HG02981 (cell line): Measurements from ENCODE around the gene HDAC4.

Experiments
- ATAC-seq: cut with Tn5 transposase; IDR thresholded peaks from one replicate; pipeline ENCODE4 v1.9.1; 2021; ENCODE audit warnings: mild to moderate bottlenecking, moderate library complexity; ENCODE audit not compliant: unreplicated experiment

HDAC4 gene

DNA sequence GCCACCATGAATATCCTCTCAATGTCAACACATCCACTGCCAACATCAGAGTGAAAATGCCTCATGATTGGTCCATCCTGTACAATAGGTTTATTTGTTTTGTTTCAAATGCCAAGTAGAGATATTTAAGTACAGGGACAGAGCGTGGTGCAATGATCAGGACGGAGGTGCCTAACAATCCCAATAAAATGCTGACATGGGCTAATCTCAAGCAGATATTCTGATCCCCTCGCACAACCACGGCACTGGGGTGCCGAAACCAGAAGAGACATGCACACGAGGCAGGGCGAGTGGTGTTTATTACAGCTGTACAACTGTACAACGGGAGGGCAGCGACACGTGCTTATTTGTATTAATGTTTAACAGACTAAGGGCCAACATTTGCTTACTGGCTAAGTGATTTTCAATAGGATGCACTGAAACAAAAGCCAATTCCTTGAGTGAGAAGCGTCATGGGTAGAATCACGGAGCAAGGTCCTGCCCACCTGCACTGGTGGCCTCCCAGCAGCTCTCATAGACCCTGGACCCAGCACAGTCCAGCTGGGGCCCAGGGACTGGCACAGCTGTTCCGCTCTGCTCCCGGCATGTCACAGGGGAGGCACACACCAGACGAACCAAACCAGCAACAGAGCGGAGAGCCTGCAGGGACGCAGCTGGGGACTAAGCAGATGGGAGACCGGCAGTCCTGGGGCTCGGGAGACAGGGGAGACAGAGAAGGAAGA, 101.4 kb downstream of the HDAC4 start:
- no peak for ATAC-seq

DNA sequence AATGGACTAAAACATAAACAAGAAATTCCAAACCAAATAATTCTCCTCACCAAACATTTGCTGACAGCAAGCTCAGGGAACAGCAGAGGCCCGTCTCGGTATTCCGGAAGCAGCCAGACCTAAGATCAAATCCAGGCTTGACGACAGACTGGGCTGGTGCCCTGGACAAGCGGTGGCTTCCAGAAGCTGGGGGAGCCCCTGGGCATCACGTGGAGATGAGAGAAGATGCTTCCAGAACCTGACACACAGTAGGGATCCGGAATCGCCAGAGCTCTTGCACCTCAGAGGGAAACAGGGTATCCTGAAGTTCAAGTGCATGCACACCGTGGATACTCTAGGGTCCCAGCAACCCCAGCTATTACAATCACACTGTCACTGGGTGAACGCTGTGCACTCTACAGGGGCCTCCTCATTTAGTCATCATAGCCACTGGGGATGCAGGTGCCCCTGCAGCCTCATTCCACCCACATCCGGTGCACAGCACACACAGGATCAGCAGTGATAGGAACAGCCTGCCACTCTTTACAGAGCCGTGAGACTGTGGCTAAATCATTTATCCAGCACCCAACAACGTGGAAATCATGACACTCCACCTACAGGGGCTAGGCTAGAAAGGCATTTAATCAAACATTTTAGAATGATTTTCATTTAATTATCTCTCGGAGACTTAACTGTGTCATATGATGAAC, 102.6 kb downstream of the HDAC4 start:
- no peak for ATAC-seq

DNA sequence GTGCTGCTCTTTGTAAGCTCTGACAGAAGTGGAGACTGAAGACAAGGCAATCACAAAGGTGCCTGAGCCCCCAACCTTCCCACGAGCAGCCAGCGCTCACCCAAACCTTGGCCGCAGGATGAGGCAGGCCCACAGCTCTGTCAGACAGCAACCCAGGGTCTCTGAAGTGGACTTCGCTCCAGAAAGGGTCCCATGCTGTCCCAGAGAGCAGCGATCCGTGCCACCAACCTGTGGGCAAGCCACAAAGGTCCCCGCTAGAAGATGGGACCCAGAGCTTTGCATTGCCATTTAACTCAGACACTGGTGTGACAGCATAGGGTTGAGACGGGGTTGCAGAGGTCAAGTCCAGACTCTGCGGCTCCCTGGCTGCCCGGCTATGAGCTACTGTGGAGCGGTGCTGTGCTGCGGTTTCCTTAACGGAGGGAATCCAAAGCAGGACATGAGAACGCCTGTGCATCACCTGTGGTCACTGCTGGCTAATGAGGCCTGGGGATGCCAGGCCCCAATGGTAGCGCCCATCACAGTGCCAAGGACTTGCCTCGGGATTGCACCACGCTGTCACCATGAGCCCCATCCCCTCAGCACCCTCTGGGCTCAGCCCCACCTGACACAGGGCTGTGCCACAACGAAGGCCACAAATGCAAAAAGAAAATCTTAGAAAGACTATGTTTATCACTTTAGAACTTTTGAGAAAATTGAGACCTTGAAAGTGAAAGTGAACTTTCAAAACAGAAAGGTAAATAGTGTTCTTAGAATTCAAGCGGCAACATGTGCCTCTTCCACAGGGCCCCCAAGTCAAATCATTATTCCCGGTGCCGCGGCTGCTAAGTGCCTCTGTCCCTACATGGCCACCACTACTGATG, 103.4 kb downstream of the HDAC4 start:
- ATAC-seq = no peak

DNA sequence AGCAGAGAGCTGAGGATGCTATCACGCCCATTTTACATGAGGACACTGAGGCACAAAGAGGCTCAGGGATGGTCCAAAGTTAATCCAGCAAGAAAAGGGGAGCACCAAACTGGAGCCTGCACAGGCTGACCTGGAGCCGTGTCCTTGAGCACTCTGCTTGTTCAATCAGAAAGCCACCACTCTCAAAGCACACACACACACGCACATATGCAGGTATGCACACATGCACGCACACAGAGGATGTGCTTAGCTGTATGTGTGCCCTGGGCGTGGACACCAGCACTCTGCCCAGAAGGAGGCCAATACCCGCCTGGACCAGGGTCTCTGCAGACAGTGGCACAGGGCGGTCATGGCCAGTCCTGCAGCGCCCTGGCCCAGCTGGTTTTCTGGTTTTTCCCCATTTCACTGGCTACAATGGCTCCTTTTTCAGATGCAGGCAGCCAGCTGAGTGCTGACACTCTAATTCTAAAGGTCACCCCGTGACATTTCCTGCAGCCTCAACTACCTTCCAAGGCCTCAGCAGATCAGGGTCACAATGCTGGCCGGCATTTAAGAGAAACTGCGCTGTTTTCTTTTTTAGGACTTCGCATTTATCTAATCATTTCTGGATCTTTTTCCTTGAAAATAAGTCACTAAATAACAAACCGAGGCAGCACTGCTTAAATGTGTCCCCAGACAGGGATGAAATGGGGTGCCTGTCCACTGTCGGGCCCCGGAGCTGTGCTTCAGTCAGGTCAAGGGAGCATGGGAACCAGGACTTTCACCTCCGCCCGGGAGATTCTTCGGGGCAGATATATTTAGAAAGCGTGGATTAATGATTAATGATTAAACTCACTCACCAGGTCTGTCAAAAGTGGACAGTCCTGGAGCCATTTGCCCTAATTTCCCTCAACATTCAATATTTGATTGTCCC, 104.5 kb downstream of the HDAC4 start:
- ATAC-seq = no peak

DNA sequence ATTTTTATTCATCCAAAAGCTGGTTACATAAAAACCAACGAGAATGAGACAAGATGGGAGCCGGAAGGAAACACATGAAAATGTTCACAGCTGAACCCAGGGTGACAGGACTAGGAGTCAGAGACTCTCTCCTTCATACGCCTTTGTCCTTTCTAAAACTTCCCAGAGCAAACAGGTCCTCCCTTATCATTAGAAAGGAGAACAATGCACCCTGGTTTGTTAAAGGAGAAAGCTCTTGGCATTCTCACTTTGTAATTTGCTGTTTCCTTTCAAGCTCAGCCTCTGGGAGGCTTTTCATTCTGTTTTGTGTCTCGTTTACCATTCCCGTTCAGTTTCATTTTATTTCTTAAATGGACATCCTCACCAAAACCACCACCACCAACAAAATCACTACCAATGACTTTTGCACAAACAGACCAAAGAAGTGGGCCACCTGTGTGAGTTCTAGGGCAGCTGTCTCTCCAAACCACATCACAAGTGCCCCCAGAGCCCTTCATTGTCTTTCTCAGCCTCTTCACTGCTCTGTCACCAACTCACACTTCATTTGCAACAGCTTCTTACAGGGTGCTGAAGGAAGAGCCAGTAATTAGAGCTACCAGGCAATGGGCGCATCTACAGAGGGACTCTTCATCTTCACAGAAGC, 105.3 kb downstream of the HDAC4 start:
- ATAC-seq = no peak

DNA sequence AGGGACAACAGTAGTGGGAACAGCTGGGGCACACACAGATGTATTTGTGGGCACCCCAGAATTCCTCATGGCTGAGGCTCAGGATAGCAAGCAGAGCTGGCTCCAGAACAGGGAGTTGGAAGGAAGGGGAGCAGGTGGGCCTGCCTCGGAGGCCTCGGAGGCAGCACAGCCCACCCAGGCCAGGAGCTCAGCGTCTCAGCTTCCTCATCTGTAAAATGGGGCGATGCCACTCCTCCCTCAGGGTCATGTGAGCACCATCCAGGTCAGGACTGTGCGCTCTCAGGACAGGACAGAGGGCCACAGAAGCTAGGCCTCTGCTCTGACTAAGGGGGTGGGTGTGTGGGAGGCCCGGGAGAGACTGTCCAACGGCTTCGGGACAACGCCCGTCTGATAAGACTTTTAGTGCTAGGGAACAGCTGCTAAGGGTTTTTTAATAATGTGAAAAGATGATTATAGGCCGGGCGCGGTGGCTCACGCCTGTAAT, 106.2 kb downstream of the HDAC4 start:
- ATAC-seq = no peak

DNA sequence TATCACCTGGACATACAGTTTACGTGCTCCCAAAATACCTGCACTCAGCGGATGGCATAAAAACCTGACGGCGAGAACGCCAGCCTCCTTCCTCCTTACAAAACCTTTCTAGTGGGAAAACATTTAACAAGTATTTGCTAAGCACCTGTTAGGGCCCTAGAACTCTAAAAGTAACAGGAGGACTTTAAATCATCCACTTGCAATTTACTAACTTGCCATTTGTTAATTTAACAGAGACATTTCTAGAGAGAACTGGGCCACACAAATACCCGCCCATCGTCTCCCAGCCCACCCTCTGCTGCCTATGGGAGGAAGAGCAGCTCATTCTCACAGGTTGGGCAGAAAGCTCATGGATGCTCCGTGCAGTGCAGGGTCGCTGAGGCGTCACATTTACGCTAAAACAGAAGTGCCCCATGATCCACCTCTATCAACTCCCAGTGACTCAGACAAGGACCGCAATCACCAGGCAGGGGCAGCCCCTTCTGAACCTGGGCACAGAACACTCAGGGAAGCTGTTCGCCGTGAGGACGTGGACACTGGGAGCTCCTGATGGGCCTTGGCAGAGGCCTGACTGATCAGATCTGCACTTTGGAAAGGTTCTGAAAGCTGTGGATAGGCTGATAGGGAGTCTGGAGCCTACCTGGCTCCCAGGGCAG, 106.9 kb downstream of the HDAC4 start:
- ATAC-seq = peak; percentile 75

DNA sequence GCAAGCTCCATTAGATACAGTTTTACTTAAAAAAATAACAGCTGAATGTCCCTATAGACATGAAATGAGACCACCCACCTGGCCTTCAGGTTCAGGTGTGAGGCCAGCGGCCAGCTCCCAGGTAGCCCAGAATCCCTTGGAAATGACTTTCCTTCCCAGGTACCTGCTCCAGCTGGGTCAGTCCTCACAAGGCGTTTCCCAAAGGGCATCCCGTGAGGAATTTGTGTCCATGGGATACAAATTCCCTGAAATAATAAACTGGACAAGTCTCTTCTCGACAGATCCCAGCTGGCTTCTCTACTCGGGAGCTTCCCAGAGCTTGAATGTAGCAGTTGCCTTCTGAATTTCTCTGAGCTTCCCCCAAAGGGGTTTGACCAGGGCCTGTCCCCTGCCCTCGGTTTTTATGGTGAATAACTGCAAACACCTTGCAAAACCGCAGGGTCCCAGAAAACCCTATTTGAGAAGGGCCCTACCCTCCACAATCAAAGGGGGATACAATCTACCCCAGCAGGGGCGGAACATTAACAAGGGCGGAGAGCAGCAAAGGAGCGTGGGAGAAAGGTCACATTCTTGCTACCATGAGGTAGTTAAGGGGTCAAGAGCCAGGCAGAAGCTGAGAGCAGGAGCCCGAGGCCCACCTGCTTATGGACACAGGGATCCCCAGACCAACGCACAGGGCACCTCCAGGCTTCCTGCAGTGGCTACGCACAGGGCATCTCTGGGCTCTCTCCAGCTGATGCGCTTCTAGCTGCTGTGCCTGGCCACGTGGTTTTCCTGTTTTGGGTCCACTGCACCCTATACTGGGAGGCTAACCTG, 107.7 kb downstream of the HDAC4 start:
- no peak for ATAC-seq

DNA sequence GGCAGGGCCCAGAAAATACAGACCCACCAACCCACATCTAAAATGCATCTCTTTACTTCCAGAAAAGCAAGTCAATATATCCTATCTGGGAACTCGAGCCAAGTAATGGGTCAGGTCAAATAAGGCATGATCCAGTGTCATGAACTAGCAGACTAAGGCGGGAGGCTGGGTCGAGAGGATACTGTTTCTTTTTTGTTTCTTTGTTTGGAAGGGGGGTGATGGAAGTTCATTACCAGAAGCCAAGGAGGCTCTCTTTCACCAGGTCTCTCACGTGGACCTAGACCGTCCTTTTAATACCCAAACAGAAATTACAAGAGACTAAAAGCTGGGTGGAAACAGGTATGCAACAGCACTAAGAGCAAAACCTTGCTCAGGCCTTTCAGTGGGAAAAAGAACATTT, 108.3 kb downstream of the HDAC4 start:
- no peak for ATAC-seq

DNA sequence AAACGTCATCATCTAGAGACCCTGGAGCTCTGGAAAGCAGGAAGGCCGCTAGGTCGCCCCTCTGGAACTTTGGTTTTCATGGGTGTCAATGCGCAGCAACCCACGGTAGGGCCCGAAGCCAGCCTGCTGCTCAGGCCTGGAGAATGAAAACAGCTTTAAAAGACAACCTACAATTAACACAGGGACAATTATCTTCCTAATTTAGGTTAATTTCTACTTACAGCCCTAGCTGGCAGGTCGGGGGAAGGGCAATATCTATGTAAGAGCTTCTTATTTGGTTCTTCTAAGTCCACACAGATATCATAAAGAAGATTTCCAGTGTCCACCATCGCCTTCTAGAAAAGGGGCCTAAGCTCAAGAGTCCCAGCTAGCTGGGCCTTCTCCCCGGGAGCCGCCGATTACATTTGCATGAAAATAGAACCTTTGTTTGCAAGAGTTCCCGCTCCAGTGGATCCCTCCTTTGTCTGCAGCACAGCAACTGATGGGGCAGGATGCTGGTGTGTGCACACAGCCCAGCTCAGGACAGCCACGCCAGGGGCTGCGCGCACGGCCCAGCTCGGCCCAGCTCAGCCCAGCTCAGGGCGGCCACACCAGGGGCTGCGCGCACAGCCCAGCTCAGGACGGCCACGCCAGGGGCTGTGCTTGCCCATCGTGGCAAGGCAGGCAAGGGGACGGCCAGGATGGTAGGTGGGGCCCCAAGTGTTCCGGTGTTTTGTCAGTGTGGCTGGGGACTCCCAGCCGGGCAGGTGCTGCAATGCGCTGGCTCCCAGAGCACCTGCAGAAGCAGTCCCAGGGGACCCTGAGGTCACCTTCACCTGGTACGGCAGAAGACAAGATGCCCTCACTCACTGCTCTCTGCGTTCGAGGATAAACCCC, 109.1 kb downstream of the HDAC4 start:
- no peak for ATAC-seq

DNA sequence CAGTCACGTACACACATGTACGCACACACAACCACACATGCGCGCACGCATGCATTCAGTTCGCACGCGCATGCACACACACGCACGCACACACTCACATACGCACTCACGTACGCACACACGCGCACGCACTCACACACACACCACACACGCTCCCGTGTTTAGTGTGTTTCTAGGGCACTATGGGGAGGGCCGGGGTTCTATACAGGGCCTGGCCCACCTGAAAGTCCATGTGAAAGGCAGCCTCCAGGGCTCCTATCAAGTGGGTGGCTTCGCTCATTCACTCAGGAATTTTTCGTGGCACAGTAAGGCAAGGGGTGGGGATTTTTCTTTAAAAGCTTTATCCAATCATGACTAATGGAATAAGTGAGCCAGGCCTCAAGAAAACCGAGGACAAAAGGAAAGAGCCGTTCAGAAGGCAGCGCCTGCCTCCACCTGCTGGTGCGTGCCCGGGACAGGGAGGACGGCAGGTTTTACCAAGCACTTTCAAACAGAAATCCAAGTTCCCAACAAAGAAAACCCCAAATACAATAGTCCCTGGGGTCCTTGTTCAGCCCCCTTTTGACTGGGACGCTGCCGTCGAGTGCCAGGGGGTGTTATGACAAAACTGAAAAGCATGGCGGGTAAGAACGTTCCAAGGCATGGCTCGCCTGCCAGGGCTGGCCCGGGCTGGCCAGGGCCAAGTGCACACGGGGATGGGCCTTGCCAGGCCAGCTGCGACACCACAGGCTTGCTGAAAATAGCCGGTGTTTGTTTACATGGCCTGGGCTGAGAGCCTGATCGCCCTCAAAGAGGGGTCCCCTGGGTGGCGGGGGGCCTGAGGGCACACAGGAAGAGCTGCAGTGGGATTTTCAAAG, 110.0 kb downstream of the HDAC4 start:
- ATAC-seq = no peak

DNA sequence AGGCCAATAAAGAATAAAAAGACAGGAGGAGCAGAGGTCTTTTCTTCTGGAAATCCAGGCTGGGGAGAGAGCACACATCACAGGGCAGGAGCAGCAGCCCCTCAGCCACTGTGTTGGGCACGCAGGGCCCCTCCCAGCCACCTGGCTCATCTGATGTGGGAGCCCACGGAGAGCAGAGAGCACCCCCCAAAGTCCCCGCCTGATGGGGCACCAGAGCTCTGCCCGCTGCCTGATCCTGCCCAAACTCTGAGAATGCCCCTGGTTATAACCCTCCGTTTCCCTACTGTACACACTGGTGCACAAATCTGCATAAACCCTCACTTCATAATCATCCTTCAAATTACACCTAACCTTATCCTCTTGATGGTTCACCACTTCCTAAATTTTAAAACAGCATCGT, 111.3 kb downstream of the HDAC4 start:
- ATAC-seq = no peak

DNA sequence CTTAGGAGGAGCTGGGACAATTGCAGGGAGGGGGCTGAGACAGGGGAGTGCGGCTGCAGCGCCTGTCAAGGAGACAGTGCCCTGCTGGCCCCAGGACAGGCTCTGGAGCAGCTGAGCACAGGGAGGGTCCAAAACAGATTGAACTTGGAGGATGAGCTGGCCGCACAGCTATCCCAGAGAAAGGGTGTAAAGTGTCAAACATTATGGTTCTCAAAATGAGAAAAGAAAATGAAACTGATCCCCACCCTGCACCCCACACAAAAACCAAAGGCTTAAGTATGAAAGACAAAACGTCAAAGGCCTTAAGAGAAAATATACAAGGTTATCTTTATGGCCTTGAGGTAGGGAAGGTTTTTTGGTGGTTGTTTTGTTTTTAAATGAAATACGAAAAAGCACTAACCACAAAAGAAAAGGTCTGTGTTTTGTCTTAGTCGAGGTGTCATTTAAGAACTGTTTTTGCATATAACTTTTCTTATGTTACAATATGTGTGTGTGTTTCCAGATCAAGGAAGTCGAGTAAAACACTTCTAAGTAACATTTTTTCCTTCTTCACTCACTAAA, 111.8 kb downstream of the HDAC4 start:
- peak; percentile 40 for ATAC-seq

DNA sequence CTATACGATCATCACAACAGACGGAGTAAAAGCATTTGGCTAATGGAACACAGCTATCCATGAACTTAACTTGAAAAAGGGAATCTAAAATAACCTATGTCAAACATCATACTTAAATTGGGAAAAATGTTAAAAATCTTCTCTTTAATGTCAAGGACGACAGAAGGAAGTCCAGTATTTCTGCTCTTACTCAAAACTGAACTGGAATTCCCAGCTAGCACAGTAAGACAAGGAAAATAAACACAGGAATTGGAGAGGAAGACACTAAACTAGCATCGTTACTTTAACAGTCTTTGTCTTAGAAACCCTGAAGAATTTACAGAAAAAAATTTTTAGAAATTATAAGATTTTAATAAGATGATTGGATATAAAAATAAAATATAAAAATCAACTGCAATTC, 112.6 kb downstream of the HDAC4 start:
- no peak for ATAC-seq

DNA sequence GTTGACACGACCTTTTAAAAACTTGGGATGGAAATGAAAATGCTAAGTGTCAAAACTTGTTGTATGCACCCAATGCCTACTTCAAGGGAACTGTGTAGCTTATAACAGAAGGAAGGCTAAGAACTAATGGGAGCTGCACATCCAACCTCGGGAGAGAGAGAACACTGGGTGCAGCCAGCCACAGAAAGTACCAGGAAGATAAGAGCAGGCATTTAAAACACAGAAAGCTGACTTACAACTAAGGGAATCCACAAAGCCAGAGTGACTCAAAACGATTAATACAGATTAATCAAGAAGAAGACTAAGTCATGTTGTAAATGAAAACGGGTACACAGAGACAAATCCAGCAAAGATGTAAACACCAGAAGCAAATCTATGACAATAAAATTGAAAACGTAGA, 113.4 kb downstream of the HDAC4 start:
- ATAC-seq = no peak

DNA sequence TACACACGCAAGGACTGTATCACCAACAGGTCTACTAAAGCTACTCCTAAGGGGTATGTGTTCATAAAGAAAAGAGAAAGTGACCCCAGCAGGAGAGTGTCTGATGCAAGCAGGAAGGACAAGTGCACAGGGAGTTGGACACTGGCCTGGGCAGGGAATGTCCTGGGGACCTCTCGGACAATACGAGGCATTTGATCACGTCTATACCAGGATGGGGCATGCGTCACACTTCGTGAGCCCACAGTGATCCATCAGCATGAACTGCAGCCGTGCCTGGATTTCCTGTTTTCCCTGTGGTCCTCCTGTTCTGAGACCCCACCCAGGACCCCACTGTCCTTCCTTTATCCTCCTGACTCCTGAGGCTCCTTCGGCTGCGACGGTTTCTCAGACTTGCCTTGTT, 113.9 kb downstream of the HDAC4 start:
- ATAC-seq = no peak

DNA sequence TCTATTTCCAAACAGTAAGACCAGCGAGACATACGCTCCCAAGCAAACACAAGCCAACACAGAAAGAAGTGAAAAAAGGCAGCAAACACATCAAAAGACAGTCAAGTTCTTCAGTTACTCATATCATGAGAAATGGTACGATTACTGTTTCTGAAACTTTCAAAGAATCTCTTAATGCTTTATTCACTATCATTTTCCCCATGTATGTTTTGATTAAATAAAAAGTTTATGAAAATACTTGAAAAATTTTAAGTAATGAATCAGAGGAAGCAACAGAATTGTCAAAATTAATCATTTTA, 114.9 kb downstream of the HDAC4 start:
- no peak for ATAC-seq
